ENCODE measurements around the gene MMAB. TPM values are rescaled to one million over a fixed set of nuclear protein-coding genes. Genes with fewer than 3 reads are reported as not detected.

MMAB gene
- total and polyA plus RNA-seq, 10 of the 15 experiments (the other 5 are each of a cell fraction or from before 2014, with no cell fraction given): 10.6 to 65.3 (median 45.2) TPM

DNA sequence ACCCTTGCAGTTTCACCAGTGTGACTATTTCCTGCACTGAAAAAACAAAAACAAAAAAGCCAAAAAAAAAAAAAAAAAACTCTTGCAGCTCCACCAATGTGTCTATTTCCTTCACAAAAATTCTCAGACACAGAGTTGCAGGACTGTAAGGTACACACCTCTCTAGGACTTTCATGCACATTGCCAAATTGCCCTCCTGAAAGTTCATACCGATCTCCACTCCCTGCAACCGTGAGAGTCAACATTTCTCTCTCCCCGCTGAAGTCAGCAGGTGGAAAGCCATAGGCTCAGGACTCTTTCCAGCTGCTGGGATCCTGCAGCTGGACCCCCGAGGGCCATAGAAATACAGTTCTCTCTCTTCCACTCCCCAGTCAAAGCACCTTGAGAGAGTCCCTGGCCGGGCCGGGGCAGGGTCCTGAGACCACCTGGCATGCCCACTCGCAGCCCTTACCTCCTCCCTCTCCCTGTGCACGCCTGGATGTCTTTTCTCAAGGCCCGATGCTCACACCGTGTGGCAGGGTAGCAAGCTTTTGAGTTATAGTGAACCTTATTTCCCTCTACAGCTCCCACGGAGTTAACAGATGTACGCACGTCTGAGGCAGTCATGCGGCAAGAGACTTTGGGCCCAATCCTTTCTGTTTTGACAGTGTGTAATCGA, 23.6 kb downstream of the MMAB start:
- no TSS peak for BruUV-seq (replicated peaks)
- Histone ChIP-seq H3K4me2 (ENCODE audit: control insufficient read depth, insufficient read depth) (no peak overlapping the region), H2AFZ (ENCODE audit: control insufficient read depth, low read depth, low read length) (no peak overlapping the region), H3K4me1 (ENCODE audit: control insufficient read depth, insufficient read depth, low read length) (no peaks in the 10 kb centered on the region), H3K36me3 (ENCODE audit: control insufficient read depth in 2 of 2, insufficient read depth in 2 of 2, low read length in 1 of 2) (no peaks in the 10 kb centered on the region), H4K20me1 (ENCODE audit: control insufficient read depth, insufficient read depth) (no peaks in the 10 kb centered on the region), H3K9me3 (replicated peaks; ENCODE audit: control insufficient read depth, insufficient read depth, low read length) (no peaks in the 10 kb centered on the region), H3K9ac (ENCODE audit: control insufficient read depth, insufficient read depth, low read length) (no peak overlapping the region), H3K27ac (ENCODE audit: control insufficient read depth, insufficient read depth) (no peak overlapping the region), H3K4me3 (no peak overlapping the region), H3K27me3 (replicated peaks in 1 of 2; ENCODE audit: control insufficient read depth in 2 of 2, insufficient read depth in 2 of 2, low read length in 1 of 2) (no peaks in the 10 kb centered on the region), H3K79me2 (ENCODE audit: control insufficient read depth, insufficient read depth, low read length) (no peaks in the 10 kb centered on the region)
- RAD21 ChIA-PET (ENCODE audit: unreplicated experiment): no interaction called here
- SMC1A ChIA-PET (ENCODE audit: uncharacterized antibody, unreplicated experiment): interaction anchor here (0.7 kb wide), 1 partner anchor 174 kb away, joined by 3 read pairs; no protein-coding TSS in a partner anchor
- FAIRE-seq: no peak
- intact Hi-C loops (cut with micrococcal nuclease; ENCODE audit: unreplicated experiment): no loop called here
- TF ChIP-seq MYC (IDR thresholded peaks at IDR 0.05; ENCODE audit: insufficient read depth, insufficient read length, insufficient replicate concordance, low read length, severe bottlenecking) (no peak), SIX5 (IDR thresholded peaks at IDR 0.05; ENCODE audit: low read depth, low read length, severe bottlenecking) (no peak), EZH2 (IDR thresholded peaks at IDR 0.05; ENCODE audit: borderline replicate concordance, control insufficient read depth, low read depth, low read length) (no peak), YBX1 (IDR thresholded peaks at IDR 0.05) (no peak), POLR2AphosphoS2 (IDR thresholded peaks at IDR 0.05; ENCODE audit: low read depth, low read length) (no peak), RAD21 (IDR thresholded peaks at IDR 0.05; ENCODE audit: insufficient read depth, low read depth, low read length) (no peak), KDM1A (IDR thresholded peaks at IDR 0.05; ENCODE audit: borderline replicate concordance) (no peak), RELB (IDR thresholded peaks at IDR 0.05; ENCODE audit: low read depth) (no peak)
- TF ChIP-seq, protein P1, sequence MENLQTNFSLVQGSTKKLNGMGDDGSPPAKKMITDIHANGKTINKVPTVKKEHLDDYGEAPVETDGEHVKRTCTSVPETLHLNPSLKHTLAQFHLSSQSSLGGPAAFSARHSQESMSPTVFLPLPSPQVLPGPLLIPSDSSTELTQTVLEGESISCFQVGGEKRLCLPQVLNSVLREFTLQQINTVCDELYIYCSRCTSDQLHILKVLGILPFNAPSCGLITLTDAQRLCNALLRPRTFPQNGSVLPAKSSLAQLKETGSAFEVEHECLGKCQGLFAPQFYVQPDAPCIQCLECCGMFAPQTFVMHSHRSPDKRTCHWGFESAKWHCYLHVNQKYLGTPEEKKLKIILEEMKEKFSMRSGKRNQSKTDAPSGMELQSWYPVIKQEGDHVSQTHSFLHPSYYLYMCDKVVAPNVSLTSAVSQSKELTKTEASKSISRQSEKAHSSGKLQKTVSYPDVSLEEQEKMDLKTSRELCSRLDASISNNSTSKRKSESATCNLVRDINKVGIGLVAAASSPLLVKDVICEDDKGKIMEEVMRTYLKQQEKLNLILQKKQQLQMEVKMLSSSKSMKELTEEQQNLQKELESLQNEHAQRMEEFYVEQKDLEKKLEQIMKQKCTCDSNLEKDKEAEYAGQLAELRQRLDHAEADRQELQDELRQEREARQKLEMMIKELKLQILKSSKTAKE (IDR thresholded peaks at IDR 0.05; ENCODE audit: low read depth, poor library complexity, severe bottlenecking): no peak
- TF ChIP-seq, protein P2, sequence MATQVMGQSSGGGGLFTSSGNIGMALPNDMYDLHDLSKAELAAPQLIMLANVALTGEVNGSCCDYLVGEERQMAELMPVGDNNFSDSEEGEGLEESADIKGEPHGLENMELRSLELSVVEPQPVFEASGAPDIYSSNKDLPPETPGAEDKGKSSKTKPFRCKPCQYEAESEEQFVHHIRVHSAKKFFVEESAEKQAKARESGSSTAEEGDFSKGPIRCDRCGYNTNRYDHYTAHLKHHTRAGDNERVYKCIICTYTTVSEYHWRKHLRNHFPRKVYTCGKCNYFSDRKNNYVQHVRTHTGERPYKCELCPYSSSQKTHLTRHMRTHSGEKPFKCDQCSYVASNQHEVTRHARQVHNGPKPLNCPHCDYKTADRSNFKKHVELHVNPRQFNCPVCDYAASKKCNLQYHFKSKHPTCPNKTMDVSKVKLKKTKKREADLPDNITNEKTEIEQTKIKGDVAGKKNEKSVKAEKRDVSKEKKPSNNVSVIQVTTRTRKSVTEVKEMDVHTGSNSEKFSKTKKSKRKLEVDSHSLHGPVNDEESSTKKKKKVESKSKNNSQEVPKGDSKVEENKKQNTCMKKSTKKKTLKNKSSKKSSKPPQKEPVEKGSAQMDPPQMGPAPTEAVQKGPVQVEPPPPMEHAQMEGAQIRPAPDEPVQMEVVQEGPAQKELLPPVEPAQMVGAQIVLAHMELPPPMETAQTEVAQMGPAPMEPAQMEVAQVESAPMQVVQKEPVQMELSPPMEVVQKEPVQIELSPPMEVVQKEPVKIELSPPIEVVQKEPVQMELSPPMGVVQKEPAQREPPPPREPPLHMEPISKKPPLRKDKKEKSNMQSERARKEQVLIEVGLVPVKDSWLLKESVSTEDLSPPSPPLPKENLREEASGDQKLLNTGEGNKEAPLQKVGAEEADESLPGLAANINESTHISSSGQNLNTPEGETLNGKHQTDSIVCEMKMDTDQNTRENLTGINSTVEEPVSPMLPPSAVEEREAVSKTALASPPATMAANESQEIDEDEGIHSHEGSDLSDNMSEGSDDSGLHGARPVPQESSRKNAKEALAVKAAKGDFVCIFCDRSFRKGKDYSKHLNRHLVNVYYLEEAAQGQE (IDR thresholded peaks at IDR 0.05; ENCODE audit: low read depth, low read length): no peak
- CTCF ChIA-PET: no interaction called here
- in situ Hi-C loops (cut with MboI): no loop called here
- 59% methylated on average over 15 of the region's 15 CpGs for WGBS (ENCODE audit: insufficient coverage, insufficient replicate concordance, low lambda C conversion rate, missing lambda C conversion rate)
- POLR2A ChIA-PET: interaction anchor here (0.7 kb wide), 1 partner anchor 90 kb away, joined by 3 read pairs; no protein-coding TSS in a partner anchor
- ATAC-seq: no peak
- no peak for DNase-seq (ENCODE audit: low read depth, low spot score)

Data from GM12878 (cell line).